Thoracic aorta (tissue), 2 donors: ENCODE results near the gene PGLYRP4. TPM values are rescaled to one million over a fixed set of nuclear protein-coding genes. Genes with fewer than 3 reads are reported as not detected.

Experiments
- ATAC-seq: fragments of 150-250 bp; one replicate; pipeline ENCODE4 v1.8.0; 2017; ENCODE audit warnings: low read depth; ENCODE audit not compliant: insufficient number of reproducible peaks, low FRiP score
- DNase-seq: peaks from one replicate; pipeline ENCODE4 v3.0.0-alpha.2; 2020; ENCODE audit warnings: low spot score
- H3K27ac ChIP-seq, 2 donors: fragments of 200-600 bp; sonication (generic); 1 replicate in 1 of 2; 2 replicates in 1 of 2; pipeline ENCODE4 v1.5.1; 2016; ENCODE audit warnings: mild to moderate bottlenecking in 2 of 2, moderate library complexity in 2 of 2
- H3K27me3 ChIP-seq: fragments of 200-600 bp; sonication (generic); replicated peaks from 2 replicates; pipeline ENCODE4 v1.6.0; 2016; ENCODE audit warnings: mild to moderate bottlenecking; ENCODE audit not compliant: insufficient read depth
- H3K36me3 ChIP-seq: fragments of 200-600 bp; sonication (generic); one replicate; pipeline ENCODE4 v1.5.1; 2016
- H3K4me1 ChIP-seq, 2 donors: fragments of 200-600 bp; sonication (generic); 1 replicate in 1 of 2; 2 replicates in 1 of 2; pipeline versions ENCODE4 v1.5.1 to v1.6.0; 2016; ENCODE audit warnings: low read depth in 2 of 2, mild to moderate bottlenecking in 1 of 2; ENCODE audit not compliant: control insufficient read depth in 1 of 2
- H3K4me3 ChIP-seq: fragments of 200-600 bp; sonication (generic); 2 replicates; pipeline ENCODE4 v1.5.1; 2016; ENCODE audit warnings: mild to moderate bottlenecking
- H3K9me3 ChIP-seq: fragments of 200-600 bp; sonication (generic); 2 replicates; pipeline ENCODE4 v1.5.1; 2016
- total RNA-seq, 2 donors: library from RNA; depleted of rRNA; stranded (reverse); fragments of >200 nt; gene quantifications; one replicate each; pipeline versions ENCODE4 v1.1.0 to v1.2.3, GENCODE V29; 2016
- TF ChIP-seq, protein P1 (sequence below): fragments of 200-600 bp; sonication (generic); IDR thresholded peaks from one replicate; pipeline ENCODE4 v1.5.1; 2019; ENCODE audit warnings: antibody characterized with exemption

The PGLYRP4 gene
- total RNA-seq, 2 donors from 2014 or later = not detected

DNA sequence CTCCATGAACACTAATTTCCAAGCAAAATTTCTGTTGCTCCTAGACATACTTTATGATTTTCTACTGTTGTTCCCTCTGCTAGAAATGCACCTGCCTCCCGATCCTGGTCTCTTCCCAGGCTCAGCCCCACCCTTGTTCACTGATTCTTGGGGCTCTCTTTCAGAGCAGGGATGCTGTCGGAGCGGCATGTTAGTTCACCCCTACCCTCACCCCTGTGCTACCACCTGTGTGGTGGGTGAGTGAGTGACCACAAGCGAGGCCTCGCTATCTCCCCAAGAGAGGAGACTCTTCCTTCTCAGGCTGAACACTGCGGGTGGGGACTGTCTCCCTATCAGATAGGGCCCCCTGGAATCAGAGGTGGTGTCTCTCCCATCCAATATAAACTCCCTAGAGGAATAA lies 47.1 kb upstream of the PGLYRP4 start:
- Histone ChIP-seq H3K9me3 (no peaks in the 10 kb centered on the region), H3K27me3 (no peaks in the 10 kb centered on the region), H3K4me1 (no peaks in the 10 kb centered on the region), H3K36me3 (no peaks in the 10 kb centered on the region), H3K4me3 (no peak overlapping the region), H3K27ac (no peak overlapping the region)
- no peak for DNase-seq
- TF ChIP-seq, protein P1, sequence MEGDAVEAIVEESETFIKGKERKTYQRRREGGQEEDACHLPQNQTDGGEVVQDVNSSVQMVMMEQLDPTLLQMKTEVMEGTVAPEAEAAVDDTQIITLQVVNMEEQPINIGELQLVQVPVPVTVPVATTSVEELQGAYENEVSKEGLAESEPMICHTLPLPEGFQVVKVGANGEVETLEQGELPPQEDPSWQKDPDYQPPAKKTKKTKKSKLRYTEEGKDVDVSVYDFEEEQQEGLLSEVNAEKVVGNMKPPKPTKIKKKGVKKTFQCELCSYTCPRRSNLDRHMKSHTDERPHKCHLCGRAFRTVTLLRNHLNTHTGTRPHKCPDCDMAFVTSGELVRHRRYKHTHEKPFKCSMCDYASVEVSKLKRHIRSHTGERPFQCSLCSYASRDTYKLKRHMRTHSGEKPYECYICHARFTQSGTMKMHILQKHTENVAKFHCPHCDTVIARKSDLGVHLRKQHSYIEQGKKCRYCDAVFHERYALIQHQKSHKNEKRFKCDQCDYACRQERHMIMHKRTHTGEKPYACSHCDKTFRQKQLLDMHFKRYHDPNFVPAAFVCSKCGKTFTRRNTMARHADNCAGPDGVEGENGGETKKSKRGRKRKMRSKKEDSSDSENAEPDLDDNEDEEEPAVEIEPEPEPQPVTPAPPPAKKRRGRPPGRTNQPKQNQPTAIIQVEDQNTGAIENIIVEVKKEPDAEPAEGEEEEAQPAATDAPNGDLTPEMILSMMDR = no peak
- ATAC-seq = no peak

- no peak for DNase-seq
- no peak overlapping the region for H3K4me3 ChIP-seq
- no peaks in the 10 kb centered on the region for H3K4me1 ChIP-seq
- H3K36me3 ChIP-seq = no peaks in the 10 kb centered on the region
- TF ChIP-seq, protein P1 = no peak
- no peaks in the 10 kb centered on the region for H3K27me3 ChIP-seq
- no peaks in the 10 kb centered on the region for H3K9me3 ChIP-seq
- H3K27ac ChIP-seq = no peak overlapping the region
- ATAC-seq = no peak
Observed at GRCh38 chr1:153395136-153395685, 46.6 kb upstream of the PGLYRP4 start.

DNA sequence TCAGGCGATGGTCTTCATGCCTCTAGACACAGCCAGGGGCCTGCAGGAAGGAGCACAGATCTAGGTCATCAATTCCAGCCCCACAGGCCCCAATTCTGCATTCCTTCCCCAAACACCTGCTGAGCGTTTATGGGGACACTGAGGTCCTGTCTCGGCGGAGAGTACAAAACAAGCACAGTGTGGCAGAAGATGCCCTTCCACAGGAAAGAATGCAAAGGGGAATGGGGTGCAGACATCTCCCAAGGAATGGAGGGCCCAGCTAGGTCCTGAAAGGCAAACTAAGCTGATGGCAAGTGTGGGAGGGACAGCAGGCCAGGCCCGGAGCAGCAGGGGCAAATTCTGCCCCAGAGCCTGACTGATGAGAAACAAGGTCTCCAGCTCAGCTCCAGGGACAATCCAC lies 45.8 kb upstream of the PGLYRP4 start:
- ATAC-seq (no peak), DNase-seq (no peak)
- Histone ChIP-seq H3K9me3 (no peaks in the 10 kb centered on the region), H3K27ac (no peak overlapping the region), H3K27me3 (no peaks in the 10 kb centered on the region), H3K4me3 (no peak overlapping the region), H3K4me1 (no peaks in the 10 kb centered on the region), H3K36me3 (no peaks in the 10 kb centered on the region)
- TF ChIP-seq, protein P1 = no peak

DNA sequence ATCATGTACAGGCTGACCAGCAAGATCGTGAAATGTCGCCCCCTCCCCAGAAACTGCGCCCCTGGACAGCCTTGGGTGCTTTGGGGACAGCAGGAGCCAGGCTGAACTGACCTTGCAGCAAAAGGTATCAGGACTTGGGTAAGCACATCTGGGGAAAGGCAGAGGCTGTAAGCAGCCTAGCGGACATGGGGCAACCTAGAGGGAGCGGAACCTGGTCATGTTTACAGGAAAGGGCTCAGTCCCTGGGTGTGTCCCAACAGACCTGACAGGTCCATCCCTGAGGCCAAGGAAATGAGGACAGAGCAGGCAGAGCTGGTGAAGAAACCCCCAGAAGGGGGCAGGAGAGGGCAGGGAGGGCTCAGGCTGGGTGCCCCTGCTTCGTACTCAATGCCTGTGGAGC lies 45.3 kb upstream of the PGLYRP4 start:
- TF ChIP-seq, protein P1 = no peak
- Histone ChIP-seq H3K4me3 (no peak overlapping the region), H3K9me3 (no peaks in the 10 kb centered on the region), H3K36me3 (no peaks in the 10 kb centered on the region), H3K27ac (no peak overlapping the region), H3K27me3 (no peaks in the 10 kb centered on the region), H3K4me1 (no peaks in the 10 kb centered on the region)
- ATAC-seq = no peak
- no peak for DNase-seq

GRCh38 chr1:153392822-153393221 lies 44.2 kb upstream of the PGLYRP4 start:
- H3K27ac ChIP-seq = no peak overlapping the region
- no peaks in the 10 kb centered on the region for H3K9me3 ChIP-seq
- TF ChIP-seq, protein P1 = no peak
- no peaks in the 10 kb centered on the region for H3K27me3 ChIP-seq
- no peaks in the 10 kb centered on the region for H3K36me3 ChIP-seq
- DNase-seq (no peak), ATAC-seq (no peak)
- no peak overlapping the region for H3K4me3 ChIP-seq
- H3K4me1 ChIP-seq = no peaks in the 10 kb centered on the region
